Germinal center (tissue), 1 donor: Measurements from ENCODE around the gene UPK1A.
"Not testable (repeated sequence)": the region's sequence is repeated elsewhere in the genome, so short reads cannot be mapped to it uniquely, and the experiment has no call there.

Experiments
- DNase-seq: peaks from one replicate; pipeline ENCODE4 v3.0.0; 2012; ENCODE audit warnings: mixed read lengths, low spot score

Gene UPK1A

DNA sequence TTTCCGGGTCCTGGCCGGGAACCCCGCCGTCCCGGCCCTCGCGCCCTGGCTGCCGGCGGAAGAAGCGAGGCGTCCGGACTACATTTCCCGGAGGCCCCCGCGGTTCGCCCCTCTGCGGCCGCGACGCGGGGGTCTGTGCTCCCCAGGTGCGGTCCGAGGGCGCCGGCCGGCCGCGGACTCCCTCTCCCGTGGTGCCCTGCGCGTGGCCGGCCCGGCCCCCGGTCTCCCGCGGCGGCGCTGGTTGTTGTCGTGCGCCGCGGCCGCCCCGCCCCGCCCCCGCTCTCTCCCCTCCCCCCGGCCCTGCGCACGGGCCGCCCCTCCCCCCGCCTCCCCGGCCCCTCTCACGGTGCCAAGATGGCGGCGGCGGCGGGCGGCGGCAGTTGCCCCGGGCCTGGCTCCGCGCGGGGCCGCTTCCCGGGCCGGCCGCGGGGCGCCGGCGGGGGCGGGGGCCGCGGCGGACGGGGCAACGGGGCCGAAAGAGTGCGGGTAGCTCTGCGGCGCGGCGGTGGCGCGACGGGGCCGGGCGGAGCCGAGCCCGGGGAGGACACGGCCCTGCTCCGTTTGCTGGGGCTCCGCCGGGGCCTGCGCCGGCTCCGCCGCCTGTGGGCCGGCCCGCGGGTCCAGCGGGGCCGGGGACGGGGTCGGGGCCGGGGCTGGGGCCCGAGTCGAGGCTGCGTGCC lies 51.5 kb downstream of the UPK1A start, which contains the start of gene KMT2B:
Gene KMT2B (plus strand): TSS at position 339 of the 680 bp plus-strand sequence. CDS start 16 bp downstream, at position 355.
- DNase-seq, result no peak

DNA sequence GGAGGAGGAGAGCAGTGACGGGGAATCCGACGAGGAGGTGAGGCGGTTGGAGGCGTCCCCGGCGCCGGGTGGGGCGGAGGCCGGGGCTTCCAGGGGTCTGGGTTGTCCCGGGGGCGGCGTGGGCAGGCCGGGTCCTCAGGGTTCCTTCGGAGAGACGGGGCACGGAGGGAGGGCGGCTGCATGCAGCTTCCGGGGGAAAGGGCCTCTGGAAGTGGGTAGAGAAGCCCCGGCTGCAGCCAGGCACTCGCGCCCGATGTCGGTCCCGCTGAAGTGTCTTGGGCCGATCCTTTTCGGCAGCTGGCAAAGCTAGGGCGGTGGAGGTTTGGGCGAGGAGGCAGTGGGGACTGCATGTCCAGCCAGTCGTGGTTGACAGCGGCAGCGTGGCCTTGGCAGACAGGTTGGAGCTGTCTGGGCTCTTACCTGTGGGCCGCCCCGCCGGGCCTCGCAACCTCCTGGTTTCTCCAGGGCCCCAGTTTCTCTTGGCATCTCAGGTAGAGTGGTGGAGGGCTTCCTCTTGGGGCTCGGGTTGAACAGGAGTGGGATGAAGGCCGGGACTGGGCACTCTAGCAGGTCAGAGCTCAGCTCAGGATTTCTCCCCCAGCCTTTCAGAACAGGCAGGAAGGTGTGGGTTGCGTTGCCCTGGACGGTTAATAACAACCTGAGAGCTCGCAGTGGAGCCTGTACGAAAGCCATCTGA lies 52.2 kb downstream of the UPK1A start:
- peak; percentile 51 for DNase-seq

DNA sequence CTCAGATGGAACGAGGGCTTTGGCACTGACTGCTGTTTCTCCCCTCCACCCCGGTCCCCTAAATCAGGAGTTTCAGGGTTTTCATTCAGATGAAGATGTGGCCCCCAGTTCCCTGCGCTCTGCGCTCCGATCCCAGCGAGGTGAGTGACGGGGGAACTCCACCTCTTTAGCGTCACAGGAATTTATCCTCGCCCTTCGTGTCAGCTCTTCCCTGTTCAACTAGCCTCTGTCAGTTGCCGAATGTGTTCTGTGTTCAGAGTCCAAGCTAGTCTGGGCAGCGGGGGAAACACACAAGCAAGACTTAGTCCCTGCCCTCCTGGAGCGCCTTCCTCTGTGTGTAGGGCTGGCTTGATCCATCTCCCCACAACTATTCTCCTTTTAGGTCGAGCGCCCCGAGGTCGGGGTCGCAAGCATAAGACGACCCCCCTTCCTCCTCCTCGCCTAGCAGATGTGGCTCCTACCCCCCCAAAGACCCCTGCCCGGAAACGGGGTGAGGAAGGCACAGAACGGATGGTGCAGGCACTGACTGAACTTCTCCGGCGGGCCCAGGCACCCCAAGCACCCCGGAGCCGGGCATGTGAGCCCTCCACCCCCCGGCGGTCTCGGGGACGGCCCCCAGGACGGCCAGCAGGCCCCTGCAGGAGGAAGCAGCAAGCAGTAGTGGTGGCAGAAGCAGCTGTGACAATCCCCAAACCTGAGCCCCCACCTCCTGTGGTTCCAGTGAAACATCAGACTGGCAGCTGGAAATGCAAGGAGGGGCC lies 53.3 kb downstream of the UPK1A start:
- no peak for DNase-seq

DNA sequence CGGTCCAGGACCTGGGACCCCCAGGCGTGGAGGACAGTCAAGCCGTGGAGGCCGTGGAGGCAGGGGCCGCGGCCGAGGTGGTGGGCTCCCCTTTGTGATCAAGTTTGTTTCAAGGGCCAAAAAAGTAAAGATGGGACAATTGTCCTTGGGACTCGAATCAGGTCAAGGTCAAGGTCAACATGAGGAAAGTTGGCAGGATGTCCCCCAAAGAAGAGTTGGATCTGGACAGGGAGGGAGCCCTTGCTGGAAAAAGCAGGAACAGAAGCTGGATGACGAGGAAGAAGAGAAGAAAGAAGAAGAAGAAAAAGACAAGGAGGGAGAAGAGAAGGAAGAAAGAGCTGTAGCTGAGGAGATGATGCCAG lies 53.8 kb downstream of the UPK1A start:
- no peak for DNase-seq

DNA sequence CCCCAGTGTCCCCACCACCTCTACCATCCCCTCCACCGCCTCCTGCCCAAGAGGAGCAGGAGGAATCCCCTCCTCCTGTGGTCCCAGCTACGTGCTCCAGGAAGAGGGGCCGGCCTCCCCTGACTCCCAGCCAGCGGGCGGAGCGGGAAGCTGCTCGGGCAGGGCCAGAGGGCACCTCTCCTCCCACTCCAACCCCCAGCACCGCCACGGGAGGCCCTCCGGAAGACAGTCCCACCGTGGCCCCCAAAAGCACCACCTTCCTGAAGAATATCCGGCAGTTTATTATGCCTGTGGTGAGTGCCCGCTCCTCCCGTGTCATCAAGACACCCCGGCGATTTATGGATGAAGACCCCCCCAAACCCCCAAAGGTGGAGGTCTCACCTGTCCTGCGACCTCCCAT lies 54.3 kb downstream of the UPK1A start:
- DNase-seq, result no peak

DNA sequence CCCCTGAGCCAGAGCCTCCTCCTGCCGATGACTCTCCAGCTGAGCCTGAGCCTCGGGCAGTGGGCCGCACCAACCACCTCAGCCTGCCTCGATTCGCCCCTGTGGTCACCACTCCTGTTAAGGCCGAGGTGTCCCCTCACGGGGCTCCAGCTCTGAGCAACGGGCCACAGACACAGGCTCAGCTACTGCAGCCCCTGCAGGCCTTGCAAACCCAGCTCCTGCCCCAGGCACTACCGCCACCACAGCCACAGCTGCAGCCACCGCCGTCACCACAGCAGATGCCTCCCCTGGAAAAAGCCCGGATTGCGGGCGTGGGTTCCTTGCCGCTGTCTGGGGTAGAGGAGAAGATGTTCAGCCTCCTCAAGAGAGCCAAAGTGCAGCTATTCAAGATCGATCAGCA lies 55.1 kb downstream of the UPK1A start:
- DNase-seq, result no peak

DNA sequence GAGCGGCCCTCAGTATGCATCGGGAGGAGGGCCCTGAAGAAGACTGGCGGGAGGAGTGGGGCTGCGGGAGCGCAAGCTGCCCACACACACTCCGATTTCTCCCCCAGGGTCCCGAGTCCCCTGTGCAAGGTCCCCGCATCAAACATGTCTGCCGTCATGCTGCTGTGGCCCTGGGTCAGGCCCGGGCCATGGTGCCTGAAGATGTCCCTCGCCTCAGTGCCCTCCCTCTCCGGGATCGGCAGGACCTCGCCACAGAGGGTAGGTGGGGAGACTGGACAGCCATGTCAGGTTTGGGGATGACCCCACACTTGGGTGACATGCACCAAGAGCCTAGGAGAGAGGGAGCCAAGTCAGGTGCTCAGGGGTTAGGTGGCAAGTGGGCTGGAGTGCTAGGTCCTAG lies 56.1 kb downstream of the UPK1A start:
- no peak for DNase-seq

DNA sequence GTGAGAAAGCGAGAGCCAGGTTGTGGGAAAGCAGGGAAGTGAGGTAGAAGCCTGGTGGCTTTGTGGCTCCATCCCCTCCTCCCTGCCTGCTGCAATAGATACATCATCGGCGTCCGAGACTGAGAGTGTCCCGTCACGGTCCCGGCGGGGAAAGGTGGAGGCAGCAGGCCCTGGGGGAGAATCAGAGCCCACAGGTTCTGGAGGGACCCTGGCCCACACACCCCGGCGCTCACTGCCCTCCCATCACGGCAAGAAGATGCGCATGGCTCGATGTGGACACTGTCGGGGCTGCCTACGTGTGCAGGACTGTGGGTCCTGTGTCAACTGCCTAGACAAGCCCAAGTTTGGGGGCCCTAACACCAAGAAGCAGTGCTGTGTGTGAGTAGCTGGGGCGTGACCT lies 56.6 kb downstream of the UPK1A start:
- DNase-seq, result no peak

DNA sequence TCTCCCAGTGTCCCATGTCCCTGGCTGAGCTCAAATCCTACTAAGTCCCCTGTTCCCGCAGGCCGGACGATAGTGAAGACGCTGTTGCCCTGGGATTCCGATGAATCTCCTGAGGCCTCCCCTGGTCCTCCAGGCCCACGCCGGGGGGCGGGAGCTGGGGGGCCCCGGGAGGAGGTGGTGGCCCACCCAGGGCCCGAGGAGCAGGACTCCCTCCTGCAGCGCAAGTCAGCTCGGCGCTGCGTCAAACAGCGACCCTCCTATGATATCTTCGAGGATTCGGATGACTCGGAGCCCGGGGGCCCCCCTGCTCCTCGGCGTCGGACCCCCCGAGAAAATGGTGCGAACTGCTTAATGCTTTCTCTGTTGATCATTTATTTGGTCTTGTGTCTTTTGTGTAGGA lies 57.4 kb downstream of the UPK1A start:
- no peak for DNase-seq

DNA sequence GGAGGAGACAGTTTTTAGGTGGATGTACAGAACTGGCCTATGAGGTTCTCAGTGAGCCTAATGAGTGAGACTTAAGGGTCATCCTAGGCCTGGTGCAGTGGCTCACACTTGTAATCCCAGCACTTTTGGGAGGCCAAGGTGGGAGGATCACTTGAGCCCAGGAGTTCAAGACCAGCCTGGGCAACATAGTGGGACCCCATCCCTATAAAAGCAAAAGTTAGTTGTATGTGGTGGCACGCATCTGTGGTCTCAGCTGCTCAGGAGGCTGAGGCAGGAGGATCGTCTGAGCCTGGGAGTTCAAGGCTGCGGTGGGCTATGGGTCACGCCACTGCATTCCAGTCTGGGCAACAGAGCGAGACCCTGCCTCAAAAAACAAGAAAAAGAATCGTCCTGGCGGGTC lies 57.8 kb downstream of the UPK1A start:
- not testable (repeated sequence) for DNase-seq

DNA sequence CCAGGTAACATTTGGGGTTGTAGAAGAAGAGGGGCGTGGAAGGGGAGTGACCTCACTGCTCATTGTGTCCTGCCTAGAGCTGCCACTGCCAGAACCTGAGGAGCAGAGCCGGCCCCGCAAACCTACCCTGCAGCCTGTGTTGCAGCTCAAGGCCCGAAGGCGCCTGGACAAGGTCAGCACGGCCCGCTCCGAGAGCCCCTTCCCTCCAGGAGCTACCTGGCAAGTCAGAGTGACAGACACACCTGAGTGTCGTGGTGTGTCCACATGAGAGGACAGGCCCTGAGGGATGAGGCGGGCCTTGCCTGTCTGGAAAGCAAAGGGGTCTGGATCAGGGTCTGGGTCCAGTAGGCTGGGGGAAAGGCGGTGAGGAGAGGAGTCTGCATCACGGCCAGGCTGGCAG lies 58.2 kb downstream of the UPK1A start:
- no peak for DNase-seq

DNA sequence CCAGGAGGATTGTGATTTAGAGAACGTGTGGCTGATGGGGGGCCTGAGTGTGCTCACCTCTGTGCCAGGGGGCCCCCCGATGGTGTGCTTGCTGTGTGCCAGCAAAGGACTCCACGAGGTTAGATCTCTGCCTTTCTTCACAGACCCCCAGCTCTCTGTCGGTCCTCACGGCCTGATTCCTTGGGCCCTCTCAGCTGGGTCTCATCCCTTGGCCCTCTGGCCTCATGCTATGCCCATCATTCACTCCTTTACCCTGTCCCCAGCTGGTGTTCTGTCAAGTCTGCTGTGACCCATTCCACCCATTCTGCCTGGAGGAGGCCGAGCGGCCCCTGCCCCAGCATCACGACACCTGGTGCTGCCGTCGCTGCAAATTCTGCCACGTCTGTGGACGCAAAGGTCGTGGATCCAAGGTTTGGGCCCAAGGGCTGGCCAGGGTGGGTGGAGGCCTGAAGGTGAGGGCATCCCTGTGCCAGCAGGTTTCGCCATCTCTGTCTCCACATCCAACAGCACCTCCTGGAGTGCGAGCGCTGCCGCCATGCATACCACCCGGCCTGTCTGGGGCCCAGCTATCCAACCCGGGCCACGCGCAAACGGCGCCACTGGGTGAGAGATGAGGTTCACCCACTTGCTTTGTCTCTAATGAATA lies 59.0 kb downstream of the UPK1A start:
- DNase-seq, result no peak

DNA sequence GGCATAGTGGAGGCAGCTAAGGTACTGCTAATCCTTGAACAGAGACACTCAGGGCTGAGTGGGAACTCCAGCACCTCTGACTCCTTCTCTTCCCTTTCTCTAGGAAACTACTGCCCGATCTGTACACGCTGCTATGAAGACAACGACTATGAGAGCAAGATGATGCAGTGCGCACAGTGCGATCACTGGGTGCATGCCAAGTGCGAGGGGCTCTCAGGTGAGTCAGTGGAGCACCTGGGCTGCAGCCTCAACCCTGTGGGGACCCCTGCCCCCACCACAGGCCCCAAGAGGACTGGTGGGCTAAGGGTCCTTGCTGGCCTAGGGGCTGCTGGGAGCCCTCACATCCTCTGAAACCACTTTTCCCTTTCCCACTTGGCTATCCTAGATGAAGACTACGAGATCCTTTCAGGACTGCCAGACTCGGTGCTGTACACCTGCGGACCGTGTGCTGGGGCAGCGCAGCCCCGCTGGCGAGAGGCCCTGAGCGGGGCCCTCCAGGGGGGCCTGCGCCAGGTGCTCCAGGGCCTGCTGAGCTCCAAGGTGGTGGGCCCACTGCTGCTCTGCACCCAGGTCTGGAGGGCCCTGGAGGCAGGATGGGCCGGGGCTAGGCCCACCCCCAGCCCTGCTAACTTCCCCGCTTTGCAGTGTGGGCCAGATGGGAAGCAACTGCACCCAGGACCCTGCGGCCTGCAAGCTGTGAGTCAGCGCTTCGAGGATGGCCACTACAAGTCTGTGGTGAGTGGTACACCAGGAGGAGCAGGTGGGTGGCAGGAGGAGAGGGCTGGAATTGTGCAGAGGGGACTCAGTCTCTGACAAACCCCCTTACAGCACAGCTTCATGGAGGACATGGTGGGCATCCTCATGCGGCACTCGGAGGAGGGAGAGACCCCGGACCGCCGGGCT lies 61.0 kb downstream of the UPK1A start:
- no peak for DNase-seq
